NT2/D1 (cell line): Measurements from ENCODE around the gene CPHXL2.

Experiments used
- DNase-seq: peaks from one replicate; pipeline ENCODE4 v3.0.0-alpha.2; 2011; ENCODE audit warnings: low read depth, low spot score
- H3K27me3 ChIP-seq: 2 replicates; pipeline ENCODE4 v1.6.0; 2011; ENCODE audit warnings: mild to moderate bottlenecking; ENCODE audit not compliant: insufficient read length, insufficient read depth
- H3K36me3 ChIP-seq: 2 replicates; pipeline ENCODE4 v1.6.1; 2011; ENCODE audit warnings: mild to moderate bottlenecking, low read length, mixed read lengths; ENCODE audit not compliant: insufficient read depth, insufficient read length
- H3K4me1 ChIP-seq: 2 replicates; pipeline ENCODE4 v1.5.1; 2011; ENCODE audit not compliant: insufficient read depth, insufficient read length
- H3K4me3 ChIP-seq: 2 replicates; pipeline ENCODE4 v1.5.1; 2011; ENCODE audit warnings: low read depth; ENCODE audit not compliant: insufficient read length
- H3K9ac ChIP-seq: 2 replicates; pipeline ENCODE4 v1.6.0; 2011; ENCODE audit warnings: low read depth; ENCODE audit not compliant: insufficient read length
- H3K9me3 ChIP-seq: 2 replicates; pipeline ENCODE4 v1.5.1; 2011; ENCODE audit warnings: mild to moderate bottlenecking, low read length; ENCODE audit not compliant: insufficient read depth
- SUZ12 ChIP-seq: IDR thresholded peaks from 2 replicates; pipeline ENCODE4 v1.6.1; 2011; ENCODE audit not compliant: insufficient read length, insufficient read depth; ENCODE audit errors: extremely low read depth
- YY1 ChIP-seq: IDR thresholded peaks from 2 replicates; pipeline ENCODE4 v1.6.1; 2011; ENCODE audit not compliant: insufficient read length, insufficient read depth
- ZNF274 ChIP-seq: IDR thresholded peaks from 2 replicates; pipeline ENCODE4 v1.6.1; 2011; ENCODE audit warnings: mild to moderate bottlenecking, low read depth, low read length

The CPHXL2 gene

GRCh38 chr16:75676909-75677308, at the start of gene CPHXL2:
Gene CPHXL2 (minus strand): TSS chr16:75677009. CDS start chr16:75676999, 10 bp downstream.
- no peaks in the 10 kb centered on the region for H3K9me3 ChIP-seq
- H3K9ac ChIP-seq = no peak within 1 kb of the TSS
- no peaks in the 10 kb centered on the region for H3K4me1 ChIP-seq
- H3K36me3 ChIP-seq = no peaks in the 10 kb centered on the region
- H3K4me3 ChIP-seq = no peak within 1 kb of the TSS
- TF ChIP-seq ZNF274 (no peak), YY1 (no peak), SUZ12 (no peak)
- no peaks in the 10 kb centered on the region for H3K27me3 ChIP-seq
- no peak for DNase-seq

GRCh38 chr16:75726390-75726789, 49.6 kb upstream of the CPHXL2 start, which contains the start of gene CPHXL:
Gene CPHXL (minus strand): TSS chr16:75726490. CDS start chr16:75726442, 48 bp downstream.
- DNase-seq = no peak
- TF ChIP-seq ZNF274 = no peak
- TF ChIP-seq SUZ12 = no peak
- no peak for TF ChIP-seq YY1
- H3K9ac ChIP-seq = no peak within 1 kb of the TSS

GRCh38 chr16:75718452-75718851, 41.6 kb upstream of the CPHXL2 start:
- TF ChIP-seq YY1 = no peak
- TF ChIP-seq ZNF274 = no peak
- no peak for TF ChIP-seq SUZ12
- Histone ChIP-seq H3K36me3 (no peaks in the 10 kb centered on the region), H3K4me3 (no peak overlapping the region), H3K4me1 (no peaks in the 10 kb centered on the region), H3K27me3 (no peaks in the 10 kb centered on the region), H3K9me3 (peaks cover 15% of the 10 kb centered on the region), H3K9ac (no peak overlapping the region)
- no peak for DNase-seq

More at GRCh38 chr16:75726390-75726789, 49.6 kb upstream of the CPHXL2 start, which contains the start of gene CPHXL:
- H3K27me3 ChIP-seq = no peaks in the 10 kb centered on the region
- H3K4me3 ChIP-seq = no peak within 1 kb of the TSS
- no peaks in the 10 kb centered on the region for H3K4me1 ChIP-seq
- H3K9me3 ChIP-seq = no peaks in the 10 kb centered on the region
- no peaks in the 10 kb centered on the region for H3K36me3 ChIP-seq

- peaks cover 32% of the 10 kb centered on the region for H3K9me3 ChIP-seq
- H3K27me3 ChIP-seq = no peaks in the 10 kb centered on the region
- TF ChIP-seq ZNF274 (no peak), SUZ12 (no peak), YY1 (no peak)
- no peaks in the 10 kb centered on the region for H3K36me3 ChIP-seq
- DNase-seq = no peak
- H3K9ac ChIP-seq = no peak overlapping the region
- H3K4me1 ChIP-seq = no peaks in the 10 kb centered on the region
- H3K4me3 ChIP-seq = no peak overlapping the region
These were observed 37.9 kb upstream of the CPHXL2 start for GRCh38 chr16:75714661-75715060.

DNA sequence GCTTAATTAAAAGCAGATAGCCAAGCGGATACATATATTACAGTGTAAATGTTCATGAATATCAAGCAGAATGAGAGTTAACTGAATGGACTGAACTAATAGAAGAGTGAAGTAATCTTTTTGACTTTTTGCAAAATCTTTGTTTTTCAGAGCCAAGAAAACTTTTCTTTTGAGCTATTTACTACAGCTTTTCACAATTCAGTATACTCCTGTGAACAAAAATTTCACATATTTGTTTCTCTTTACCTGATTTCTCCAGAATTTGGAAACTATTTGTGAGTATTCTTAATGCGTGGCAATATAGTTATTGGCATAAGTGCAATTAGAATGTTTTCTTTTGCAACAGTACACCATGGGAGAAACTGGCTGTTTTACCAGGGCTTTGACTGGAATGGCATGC, 33.5 kb upstream of the CPHXL2 start:
- H3K27me3 ChIP-seq = no peaks in the 10 kb centered on the region
- H3K9ac ChIP-seq = no peak overlapping the region
- H3K9me3 ChIP-seq = peaks cover 29% of the 10 kb centered on the region
- no peaks in the 10 kb centered on the region for H3K4me1 ChIP-seq
- TF ChIP-seq SUZ12 (no peak), ZNF274 (no peak), YY1 (no peak)
- no peaks in the 10 kb centered on the region for H3K36me3 ChIP-seq
- no peak overlapping the region for H3K4me3 ChIP-seq
- DNase-seq = no peak

GRCh38 chr16:75703306-75703705, 26.5 kb upstream of the CPHXL2 start:
- no peak for DNase-seq
- H3K36me3 ChIP-seq = no peaks in the 10 kb centered on the region
- no peak overlapping the region for H3K9ac ChIP-seq
- H3K9me3 ChIP-seq = peaks cover 5% of the 10 kb centered on the region; the same call in 1 of the 2 replicates
- no peak overlapping the region for H3K4me3 ChIP-seq
- H3K4me1 ChIP-seq = peaks cover 3% of the 10 kb centered on the region
- TF ChIP-seq ZNF274 (no peak), SUZ12 (no peak), YY1 (no peak)
- H3K27me3 ChIP-seq = no peaks in the 10 kb centered on the region

DNA sequence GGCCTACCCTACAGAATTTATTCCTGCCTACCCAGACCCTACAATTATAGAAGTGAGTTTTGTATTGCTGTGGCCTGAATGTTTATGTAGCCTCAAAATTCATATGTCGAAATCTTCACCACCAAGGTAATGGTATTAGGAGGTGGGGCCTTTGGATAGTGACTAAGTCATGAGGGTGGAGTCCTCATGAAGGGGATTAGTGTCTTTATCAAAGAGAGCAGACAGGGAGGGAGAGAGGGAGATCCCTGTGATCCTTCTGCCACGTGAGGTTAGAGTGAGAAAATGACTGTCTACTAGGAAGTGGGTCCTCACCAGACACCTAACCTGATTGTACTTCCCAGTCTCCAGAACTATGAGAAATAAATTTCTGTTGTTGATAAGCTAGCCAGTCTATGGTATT, 25.4 kb upstream of the CPHXL2 start:
- Histone ChIP-seq H3K4me3 (no peak overlapping the region), H3K27me3 (no peaks in the 10 kb centered on the region), H3K4me1 (peaks cover 3% of the 10 kb centered on the region), H3K36me3 (no peaks in the 10 kb centered on the region), H3K9me3 (peaks cover 4% of the 10 kb centered on the region; the same call in 1 of the 2 replicates), H3K9ac (no peak overlapping the region)
- TF ChIP-seq ZNF274 (no peak), YY1 (no peak), SUZ12 (no peak)
- DNase-seq = no peak

DNA sequence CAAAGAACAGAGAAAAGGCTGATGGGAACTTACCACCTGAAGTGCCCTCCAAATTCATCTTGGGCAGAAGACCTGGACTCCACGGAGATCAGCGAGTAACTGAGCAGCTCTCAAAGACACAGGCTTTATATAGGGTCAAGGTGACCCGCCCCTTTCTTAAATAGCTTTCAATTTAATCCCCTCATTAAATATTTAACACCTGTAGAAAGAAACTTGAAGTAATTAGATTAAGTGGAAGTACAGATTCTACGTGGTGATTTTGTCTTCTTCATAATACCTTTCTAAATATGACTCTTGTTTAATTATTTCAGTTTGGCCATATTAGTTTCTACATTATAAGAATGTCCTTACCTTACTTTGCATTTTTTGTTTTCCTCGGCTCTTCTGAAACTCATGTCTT, 24.6 kb upstream of the CPHXL2 start, which contains the start of gene DUXB:
DUXB (minus strand) TSS at position 101 of the 400 bp plus-strand sequence; CDS start at position 58, 43 bp downstream.
- TF ChIP-seq YY1 (no peak), SUZ12 (no peak), ZNF274 (no peak)
- Histone ChIP-seq H3K4me1 (peaks cover 3% of the 10 kb centered on the region), H3K4me3 (no peak within 1 kb of the TSS), H3K9ac (no peak within 1 kb of the TSS), H3K9me3 (no peaks in the 10 kb centered on the region), H3K36me3 (no peaks in the 10 kb centered on the region), H3K27me3 (no peaks in the 10 kb centered on the region)
- DNase-seq = no peak
